HepG2 (cell line): Measurements from ENCODE around the gene ALDH16A1. TPM values are rescaled to one million over a fixed set of nuclear protein-coding genes. Genes with fewer than 3 reads are reported as not detected.
A peak's percentile ranks its signal among the peaks of the same experiment; 100 is the strongest.

Source experiments
- AGO2 ChIP-seq: fragments of 200-400 bp; formaldehyde crosslinking; optimal IDR thresholded peaks from 2 replicates; pipeline ENCODE3; 2017; ENCODE audit warnings: mild to moderate bottlenecking, low read depth, low read length, moderate library complexity
- BHLHE40 ChIP-seq: IDR thresholded peaks from 2 replicates; pipeline ENCODE4 v1.6.1; 2011; ENCODE audit warnings: low read length, improper control_type of control experiment
- CBFB ChIP-seq: sonication (generic); formaldehyde crosslinking; IDR thresholded peaks from 2 replicates; pipeline ENCODE4 v1.4.0; 2020; ENCODE audit warnings: missing genetic modification reagents
- KDM1A ChIP-seq: IDR thresholded peaks from 2 replicates; pipeline ENCODE4 v1.6.1; 2016; ENCODE audit warnings: missing compliant biosample characterization
- MAF1 ChIP-seq: sonication (generic); formaldehyde crosslinking; IDR thresholded peaks from 2 replicates; pipeline ENCODE4 v1.5.0; 2020; ENCODE audit warnings: missing genetic modification reagents, borderline replicate concordance
- NFKBIZ ChIP-seq: IDR thresholded peaks from 2 replicates; pipeline ENCODE4 v1.6.1; 2018; ENCODE audit warnings: missing genetic modification reagents, missing compliant biosample characterization
- TCF12 ChIP-seq, 2 experiments: fragments of 450-650 bp in 1 of 2; sonication (generic) in 1 of 2; formaldehyde crosslinking in 1 of 2; IDR thresholded peaks; 2 replicates each; pipeline versions ENCODE4 v1.6.1 to v1.8.0; 2017 to 2022; ENCODE audit warnings: antibody characterized with exemption in 1 of 2, mild to moderate bottlenecking in 1 of 2, missing genetic modification reagents in 1 of 2, moderate library complexity in 1 of 2
- TGIF2 ChIP-seq: IDR thresholded peaks from 2 replicates; pipeline ENCODE4 v1.6.1; 2016; ENCODE audit warnings: control low read depth, missing compliant biosample characterization
- YEATS2 ChIP-seq: sonication (generic); formaldehyde crosslinking; IDR thresholded peaks from 2 replicates; pipeline ENCODE4 v1.4.0; 2020; ENCODE audit warnings: missing genetic modification reagents, borderline replicate concordance
- ZNF230 ChIP-seq: sonication (generic); formaldehyde crosslinking; IDR thresholded peaks from 2 replicates; pipeline ENCODE4 v1.4.0; 2020; ENCODE audit warnings: mild to moderate bottlenecking, missing genetic modification reagents
- ZNF619 ChIP-seq: sonication (generic); formaldehyde crosslinking; IDR thresholded peaks from 2 replicates; pipeline ENCODE4 v1.4.0; 2020; ENCODE audit warnings: mild to moderate bottlenecking, missing genetic modification reagents
- ZNF709 ChIP-seq: sonication (generic); formaldehyde crosslinking; IDR thresholded peaks from 2 replicates; pipeline ENCODE4 v1.5.0; 2020; ENCODE audit warnings: mild to moderate bottlenecking, missing genetic modification reagents
- ZSCAN9 ChIP-seq: IDR thresholded peaks from 2 replicates; pipeline ENCODE4 v1.6.1; 2016; ENCODE audit warnings: borderline replicate concordance
- polyA plus RNA-seq, 8 experiments: library from polyadenylated mRNA; depleted of rRNA in 3 of 8; stranded (reverse) in 7 of 8; unstranded in 1 of 8; fragments of >200 nt; fragmentation: Illumina TruSeq in 4 of 8; extraction: Trizol in 4 of 8; gene quantifications; 2 replicates each; pipeline versions ENCODE4 v1.2.1 to v1.2.3, GENCODE V29; 2011 to 2016; ENCODE audit warnings: low read depth in 4 of 8, missing spikeins in 1 of 8, mixed read lengths in 1 of 8; ENCODE audit not compliant: insufficient read depth in 1 of 8
- total RNA-seq, 5 experiments: library from RNA; depleted of rRNA; stranded (reverse); fragments of >200 nt; fragmentation: Illumina TruSeq; extraction: Trizol; gene quantifications; 2 replicates each; pipeline ENCODE4 v1.2.3, GENCODE V29; 2016; ENCODE audit warnings: low read depth in 1 of 5
- TF ChIP-seq, protein P1 (sequence below): sonication (generic); formaldehyde crosslinking; IDR thresholded peaks from 2 replicates; pipeline ENCODE4 v1.4.0; 2020; ENCODE audit warnings: mild to moderate bottlenecking, missing genetic modification reagents
- TF ChIP-seq, protein P2 (sequence below): sonication (generic); formaldehyde crosslinking; IDR thresholded peaks from 2 replicates; pipeline ENCODE4 v1.5.1; 2020; ENCODE audit warnings: missing genetic modification reagents, mild to moderate bottlenecking, borderline replicate concordance
- TF ChIP-seq, protein P3 (sequence below): sonication (generic); formaldehyde crosslinking; IDR thresholded peaks from 2 replicates; pipeline ENCODE4 v1.4.0; 2020; ENCODE audit warnings: missing genetic modification reagents
- TF ChIP-seq, protein P4 (sequence below): sonication (generic); formaldehyde crosslinking; IDR thresholded peaks from 2 replicates; pipeline ENCODE4; 2020; ENCODE audit warnings: missing genetic modification reagents, mild to moderate bottlenecking, borderline replicate concordance
- TF ChIP-seq, protein P5 (sequence below): sonication (generic); formaldehyde crosslinking; IDR thresholded peaks from 2 replicates; pipeline ENCODE4 v1.4.0; 2020; ENCODE audit warnings: missing genetic modification reagents, mild to moderate bottlenecking, borderline replicate concordance

Gene ALDH16A1
- total and polyA plus RNA-seq, 2 of the 13 experiments (the other 11 are each of a cell fraction or from before 2014, with no cell fraction given): 8.4 to 34.9 TPM

DNA sequence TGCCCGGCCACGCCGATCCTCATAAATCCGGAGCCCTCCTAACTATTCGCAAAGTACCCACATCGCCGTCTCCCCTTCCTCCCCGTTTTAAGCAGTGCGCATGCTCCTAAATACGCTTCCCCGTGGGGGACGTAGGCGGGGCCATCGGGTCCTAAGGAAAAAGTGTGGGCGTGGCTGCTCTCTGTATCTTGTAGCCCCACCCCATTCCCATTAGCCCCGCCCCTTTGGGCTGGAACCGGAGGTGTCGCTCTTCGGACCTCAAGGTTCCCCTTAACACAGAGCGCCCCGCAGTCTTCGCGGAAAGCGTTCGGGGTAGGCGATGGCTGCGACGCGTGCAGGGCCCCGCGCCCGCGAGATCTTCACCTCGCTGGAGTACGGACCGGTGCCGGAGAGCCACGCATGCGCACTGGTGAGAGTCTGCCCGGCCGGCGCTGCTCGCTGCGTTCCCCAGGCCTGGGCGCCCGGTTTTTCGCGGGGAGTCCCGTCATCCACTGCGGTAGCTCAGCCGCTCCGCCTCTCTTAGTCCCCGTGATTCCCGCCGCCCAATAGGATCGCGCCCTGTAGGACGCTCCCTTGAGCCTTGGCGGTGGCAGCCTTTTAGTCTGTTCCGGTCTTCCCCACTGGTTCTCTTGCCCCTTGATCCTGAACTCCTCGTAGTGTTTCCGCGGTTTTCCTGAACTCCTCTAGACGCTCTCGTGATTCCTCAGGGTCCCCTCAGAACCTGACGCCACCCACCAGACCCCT, at the start of gene ALDH16A1 (continued):
- TF ChIP-seq, protein P1, sequence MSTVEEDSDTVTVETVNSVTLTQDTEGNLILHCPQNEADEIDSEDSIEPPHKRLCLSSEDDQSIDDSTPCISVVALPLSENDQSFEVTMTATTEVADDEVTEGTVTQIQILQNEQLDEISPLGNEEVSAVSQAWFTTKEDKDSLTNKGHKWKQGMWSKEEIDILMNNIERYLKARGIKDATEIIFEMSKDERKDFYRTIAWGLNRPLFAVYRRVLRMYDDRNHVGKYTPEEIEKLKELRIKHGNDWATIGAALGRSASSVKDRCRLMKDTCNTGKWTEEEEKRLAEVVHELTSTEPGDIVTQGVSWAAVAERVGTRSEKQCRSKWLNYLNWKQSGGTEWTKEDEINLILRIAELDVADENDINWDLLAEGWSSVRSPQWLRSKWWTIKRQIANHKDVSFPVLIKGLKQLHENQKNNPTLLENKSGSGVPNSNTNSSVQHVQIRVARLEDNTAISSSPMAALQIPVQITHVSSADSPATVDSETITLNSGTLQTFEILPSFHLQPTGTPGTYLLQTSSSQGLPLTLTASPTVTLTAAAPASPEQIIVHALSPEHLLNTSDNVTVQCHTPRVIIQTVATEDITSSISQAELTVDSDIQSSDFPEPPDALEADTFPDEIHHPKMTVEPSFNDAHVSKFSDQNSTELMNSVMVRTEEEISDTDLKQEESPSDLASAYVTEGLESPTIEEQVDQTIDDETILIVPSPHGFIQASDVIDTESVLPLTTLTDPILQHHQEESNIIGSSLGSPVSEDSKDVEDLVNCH (CRISPR knock-in tag): no peak
- peak; percentile 88 for TF ChIP-seq YEATS2 (CRISPR knock-in tag)
- TF ChIP-seq KDM1A (CRISPR knock-in tag): no peak
- TF ChIP-seq MAF1 (CRISPR knock-in tag): no peak
- TF ChIP-seq CBFB (CRISPR knock-in tag): no peak
- TF ChIP-seq, protein P2, sequence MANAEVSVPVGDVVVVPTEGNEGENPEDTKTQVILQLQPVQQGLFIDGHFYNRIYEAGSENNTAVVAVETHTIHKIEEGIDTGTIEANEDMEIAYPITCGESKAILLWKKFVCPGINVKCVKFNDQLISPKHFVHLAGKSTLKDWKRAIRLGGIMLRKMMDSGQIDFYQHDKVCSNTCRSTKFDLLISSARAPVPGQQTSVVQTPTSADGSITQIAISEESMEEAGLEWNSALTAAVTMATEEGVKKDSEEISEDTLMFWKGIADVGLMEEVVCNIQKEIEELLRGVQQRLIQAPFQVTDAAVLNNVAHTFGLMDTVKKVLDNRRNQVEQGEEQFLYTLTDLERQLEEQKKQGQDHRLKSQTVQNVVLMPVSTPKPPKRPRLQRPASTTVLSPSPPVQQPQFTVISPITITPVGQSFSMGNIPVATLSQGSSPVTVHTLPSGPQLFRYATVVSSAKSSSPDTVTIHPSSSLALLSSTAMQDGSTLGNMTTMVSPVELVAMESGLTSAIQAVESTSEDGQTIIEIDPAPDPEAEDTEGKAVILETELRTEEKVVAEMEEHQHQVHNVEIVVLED (CRISPR knock-in tag): peak; percentile 73
- TF ChIP-seq TGIF2 (CRISPR knock-in tag): no peak
- TF ChIP-seq NFKBIZ (CRISPR knock-in tag): peak; percentile 22; the same call in 1 of the 2 replicates
- TF ChIP-seq, protein P3, sequence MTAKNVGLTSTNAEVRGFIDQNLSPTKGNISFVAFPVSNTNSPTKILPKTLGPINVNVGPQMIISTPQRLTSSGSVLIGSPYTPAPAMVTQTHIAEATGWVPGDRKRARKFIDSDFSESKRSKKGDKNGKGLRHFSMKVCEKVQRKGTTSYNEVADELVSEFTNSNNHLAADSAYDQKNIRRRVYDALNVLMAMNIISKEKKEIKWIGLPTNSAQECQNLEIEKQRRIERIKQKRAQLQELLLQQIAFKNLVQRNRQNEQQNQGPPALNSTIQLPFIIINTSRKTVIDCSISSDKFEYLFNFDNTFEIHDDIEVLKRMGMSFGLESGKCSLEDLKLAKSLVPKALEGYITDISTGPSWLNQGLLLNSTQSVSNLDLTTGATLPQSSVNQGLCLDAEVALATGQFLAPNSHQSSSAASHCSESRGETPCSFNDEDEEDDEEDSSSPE (CRISPR knock-in tag): peak; percentile 92
- TF ChIP-seq ZNF619 (CRISPR knock-in tag): peak; percentile 70
- no peak for TF ChIP-seq ZNF230 (CRISPR knock-in tag)
- TF ChIP-seq ZNF709: peak; percentile 41; the same call in 1 of the 2 replicates
- TF ChIP-seq BHLHE40: peak; percentile 39; the same call in 1 of the 2 replicates
- peak; percentile 76 for TF ChIP-seq AGO2
- TF ChIP-seq, protein P4, sequence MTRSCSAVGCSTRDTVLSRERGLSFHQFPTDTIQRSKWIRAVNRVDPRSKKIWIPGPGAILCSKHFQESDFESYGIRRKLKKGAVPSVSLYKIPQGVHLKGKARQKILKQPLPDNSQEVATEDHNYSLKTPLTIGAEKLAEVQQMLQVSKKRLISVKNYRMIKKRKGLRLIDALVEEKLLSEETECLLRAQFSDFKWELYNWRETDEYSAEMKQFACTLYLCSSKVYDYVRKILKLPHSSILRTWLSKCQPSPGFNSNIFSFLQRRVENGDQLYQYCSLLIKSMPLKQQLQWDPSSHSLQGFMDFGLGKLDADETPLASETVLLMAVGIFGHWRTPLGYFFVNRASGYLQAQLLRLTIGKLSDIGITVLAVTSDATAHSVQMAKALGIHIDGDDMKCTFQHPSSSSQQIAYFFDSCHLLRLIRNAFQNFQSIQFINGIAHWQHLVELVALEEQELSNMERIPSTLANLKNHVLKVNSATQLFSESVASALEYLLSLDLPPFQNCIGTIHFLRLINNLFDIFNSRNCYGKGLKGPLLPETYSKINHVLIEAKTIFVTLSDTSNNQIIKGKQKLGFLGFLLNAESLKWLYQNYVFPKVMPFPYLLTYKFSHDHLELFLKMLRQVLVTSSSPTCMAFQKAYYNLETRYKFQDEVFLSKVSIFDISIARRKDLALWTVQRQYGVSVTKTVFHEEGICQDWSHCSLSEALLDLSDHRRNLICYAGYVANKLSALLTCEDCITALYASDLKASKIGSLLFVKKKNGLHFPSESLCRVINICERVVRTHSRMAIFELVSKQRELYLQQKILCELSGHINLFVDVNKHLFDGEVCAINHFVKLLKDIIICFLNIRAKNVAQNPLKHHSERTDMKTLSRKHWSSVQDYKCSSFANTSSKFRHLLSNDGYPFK: peak; percentile 53; the same call in 1 of the 2 replicates
- no peak for TF ChIP-seq TCF12 (IDR thresholded peaks at IDR 0.05)
- peak; percentile 72; the same call in 1 of the 2 replicates for TF ChIP-seq TCF12 (CRISPR knock-in tag; IDR thresholded peaks at IDR 0.05)
- TF ChIP-seq, protein P5, sequence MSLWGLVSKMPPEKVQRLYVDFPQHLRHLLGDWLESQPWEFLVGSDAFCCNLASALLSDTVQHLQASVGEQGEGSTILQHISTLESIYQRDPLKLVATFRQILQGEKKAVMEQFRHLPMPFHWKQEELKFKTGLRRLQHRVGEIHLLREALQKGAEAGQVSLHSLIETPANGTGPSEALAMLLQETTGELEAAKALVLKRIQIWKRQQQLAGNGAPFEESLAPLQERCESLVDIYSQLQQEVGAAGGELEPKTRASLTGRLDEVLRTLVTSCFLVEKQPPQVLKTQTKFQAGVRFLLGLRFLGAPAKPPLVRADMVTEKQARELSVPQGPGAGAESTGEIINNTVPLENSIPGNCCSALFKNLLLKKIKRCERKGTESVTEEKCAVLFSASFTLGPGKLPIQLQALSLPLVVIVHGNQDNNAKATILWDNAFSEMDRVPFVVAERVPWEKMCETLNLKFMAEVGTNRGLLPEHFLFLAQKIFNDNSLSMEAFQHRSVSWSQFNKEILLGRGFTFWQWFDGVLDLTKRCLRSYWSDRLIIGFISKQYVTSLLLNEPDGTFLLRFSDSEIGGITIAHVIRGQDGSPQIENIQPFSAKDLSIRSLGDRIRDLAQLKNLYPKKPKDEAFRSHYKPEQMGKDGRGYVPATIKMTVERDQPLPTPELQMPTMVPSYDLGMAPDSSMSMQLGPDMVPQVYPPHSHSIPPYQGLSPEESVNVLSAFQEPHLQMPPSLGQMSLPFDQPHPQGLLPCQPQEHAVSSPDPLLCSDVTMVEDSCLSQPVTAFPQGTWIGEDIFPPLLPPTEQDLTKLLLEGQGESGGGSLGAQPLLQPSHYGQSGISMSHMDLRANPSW (CRISPR knock-in tag): peak; percentile 76
- 0 out of 2 replicates have a peak, but pooled peaks have one; percentile 19 for TF ChIP-seq ZSCAN9 (CRISPR knock-in tag)
